GM12801 (cell line): Measurements from ENCODE around the gene DNAJC27.

ENCODE experiments used
- TF ChIP-seq, protein P1 (sequence below): IDR thresholded peaks from one replicate; pipeline ENCODE4 v1.5.1; 2011; ENCODE audit warnings: control low read depth; ENCODE audit not compliant: insufficient read length; ENCODE audit errors: extremely low read depth

Gene DNAJC27

DNA sequence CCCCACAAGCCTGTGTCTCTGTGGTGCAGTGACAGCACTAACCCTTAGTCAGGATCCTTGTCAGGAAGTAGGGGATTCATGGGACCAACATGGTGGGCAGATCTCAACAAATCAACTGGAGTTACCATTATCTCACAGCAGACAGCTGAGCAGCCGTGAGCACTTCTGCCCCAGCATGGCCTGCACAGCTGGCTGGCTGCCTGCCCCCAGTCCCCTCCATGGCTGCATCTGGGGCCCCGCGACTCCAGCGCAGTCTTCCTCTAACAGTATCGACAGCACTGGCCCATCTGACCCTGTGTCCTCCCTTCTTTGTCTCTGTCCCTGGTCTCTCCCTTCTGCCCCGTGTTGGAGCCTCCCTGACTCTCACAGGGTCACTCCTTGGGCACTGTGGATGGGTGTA, 47.0 kb downstream of the DNAJC27 start:
- TF ChIP-seq, protein P1, sequence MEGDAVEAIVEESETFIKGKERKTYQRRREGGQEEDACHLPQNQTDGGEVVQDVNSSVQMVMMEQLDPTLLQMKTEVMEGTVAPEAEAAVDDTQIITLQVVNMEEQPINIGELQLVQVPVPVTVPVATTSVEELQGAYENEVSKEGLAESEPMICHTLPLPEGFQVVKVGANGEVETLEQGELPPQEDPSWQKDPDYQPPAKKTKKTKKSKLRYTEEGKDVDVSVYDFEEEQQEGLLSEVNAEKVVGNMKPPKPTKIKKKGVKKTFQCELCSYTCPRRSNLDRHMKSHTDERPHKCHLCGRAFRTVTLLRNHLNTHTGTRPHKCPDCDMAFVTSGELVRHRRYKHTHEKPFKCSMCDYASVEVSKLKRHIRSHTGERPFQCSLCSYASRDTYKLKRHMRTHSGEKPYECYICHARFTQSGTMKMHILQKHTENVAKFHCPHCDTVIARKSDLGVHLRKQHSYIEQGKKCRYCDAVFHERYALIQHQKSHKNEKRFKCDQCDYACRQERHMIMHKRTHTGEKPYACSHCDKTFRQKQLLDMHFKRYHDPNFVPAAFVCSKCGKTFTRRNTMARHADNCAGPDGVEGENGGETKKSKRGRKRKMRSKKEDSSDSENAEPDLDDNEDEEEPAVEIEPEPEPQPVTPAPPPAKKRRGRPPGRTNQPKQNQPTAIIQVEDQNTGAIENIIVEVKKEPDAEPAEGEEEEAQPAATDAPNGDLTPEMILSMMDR = no peak

GRCh38 chr2:24924266-24924665, 47.5 kb downstream of the DNAJC27 start:
- TF ChIP-seq, protein P1 = no peak

DNA sequence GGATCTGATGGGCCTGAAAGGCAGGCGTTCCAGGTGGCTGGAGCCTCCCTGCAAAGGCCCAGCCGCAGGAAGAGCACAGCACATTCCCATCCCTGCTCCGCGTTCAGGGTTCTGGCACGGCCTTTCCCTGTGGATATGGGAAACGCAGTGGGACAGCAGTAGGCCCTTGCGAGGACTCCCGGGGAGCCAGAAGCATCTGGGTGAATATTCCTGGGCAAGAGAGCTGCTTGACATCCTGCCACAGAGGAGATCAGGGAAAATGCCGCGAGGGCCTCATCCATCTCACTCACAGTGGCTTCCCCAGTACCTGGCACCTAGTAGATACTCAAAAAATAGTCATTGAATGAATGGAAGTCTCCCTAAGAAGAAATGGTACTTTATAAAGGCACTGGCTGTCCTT, 48.6 kb downstream of the DNAJC27 start:
- TF ChIP-seq, protein P1 = no peak

- TF ChIP-seq, protein P1 = no peak
Measured at GRCh38 chr2:24922556-24922955, 49.2 kb downstream of the DNAJC27 start.

DNA sequence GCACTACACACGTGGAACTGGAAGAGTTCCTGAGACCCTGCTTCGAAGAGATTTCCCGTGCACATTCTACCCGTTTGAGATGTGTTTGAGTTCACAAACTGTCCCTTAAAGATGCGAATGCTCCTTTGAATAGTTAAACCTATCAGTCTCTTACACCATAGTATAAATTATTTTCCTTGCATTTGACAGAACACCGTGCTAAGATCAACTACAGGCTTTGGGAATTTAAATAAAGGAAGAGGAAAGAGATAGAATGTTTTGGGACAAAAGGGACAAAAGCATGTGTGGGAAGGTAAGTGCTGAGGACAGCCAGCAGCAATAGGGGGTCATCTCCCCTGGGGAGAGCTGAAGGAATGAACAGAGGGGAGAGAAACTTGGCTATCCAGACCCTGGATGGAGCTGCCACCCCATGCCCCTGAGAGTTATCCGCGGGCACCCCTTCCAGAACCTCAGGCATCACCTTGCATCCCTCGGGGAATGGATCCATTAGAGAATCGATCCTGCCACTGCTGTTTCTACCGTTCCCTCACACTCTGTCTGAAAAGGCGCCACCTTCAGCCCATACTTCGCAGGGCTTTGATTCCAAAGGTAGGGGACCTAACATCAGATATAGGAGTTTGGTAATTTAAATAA, 50.8 kb downstream of the DNAJC27 start:
- TF ChIP-seq, protein P1 = no peak

GRCh38 chr2:24920098-24920808, 51.5 kb downstream of the DNAJC27 start, which contains the start of gene ADCY3:
ADCY3 (minus strand) TSS chr2:24920237; CDS start chr2:24918987, 1,250 bp downstream.
- TF ChIP-seq, protein P1 = no peak

- TF ChIP-seq, protein P1 = no peak
Measured at GRCh38 chr2:24919506-24920097, 52.2 kb downstream of the DNAJC27 start.
